Measurements from ENCODE around the gene KIF3C.
A peak's percentile ranks its signal among the peaks of the same experiment; 100 is the strongest.

GRCh38 chr2:25951071-25951547, 31.2 kb downstream of the KIF3C start:
- TF ChIP-seq, protein P1, sequence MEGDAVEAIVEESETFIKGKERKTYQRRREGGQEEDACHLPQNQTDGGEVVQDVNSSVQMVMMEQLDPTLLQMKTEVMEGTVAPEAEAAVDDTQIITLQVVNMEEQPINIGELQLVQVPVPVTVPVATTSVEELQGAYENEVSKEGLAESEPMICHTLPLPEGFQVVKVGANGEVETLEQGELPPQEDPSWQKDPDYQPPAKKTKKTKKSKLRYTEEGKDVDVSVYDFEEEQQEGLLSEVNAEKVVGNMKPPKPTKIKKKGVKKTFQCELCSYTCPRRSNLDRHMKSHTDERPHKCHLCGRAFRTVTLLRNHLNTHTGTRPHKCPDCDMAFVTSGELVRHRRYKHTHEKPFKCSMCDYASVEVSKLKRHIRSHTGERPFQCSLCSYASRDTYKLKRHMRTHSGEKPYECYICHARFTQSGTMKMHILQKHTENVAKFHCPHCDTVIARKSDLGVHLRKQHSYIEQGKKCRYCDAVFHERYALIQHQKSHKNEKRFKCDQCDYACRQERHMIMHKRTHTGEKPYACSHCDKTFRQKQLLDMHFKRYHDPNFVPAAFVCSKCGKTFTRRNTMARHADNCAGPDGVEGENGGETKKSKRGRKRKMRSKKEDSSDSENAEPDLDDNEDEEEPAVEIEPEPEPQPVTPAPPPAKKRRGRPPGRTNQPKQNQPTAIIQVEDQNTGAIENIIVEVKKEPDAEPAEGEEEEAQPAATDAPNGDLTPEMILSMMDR (IDR thresholded peaks at IDR 0.05) = peak; percentile 73 to 87 (median 84)
- TF ChIP-seq POLR2A (IDR thresholded peaks at IDR 0.05) = no peak

Data from testis (tissue), 2 donors.